ENCODE results near the gene FGB.

GRCh38 chr4:154560419-154560801 is 2.4 kb upstream of the FGB start:
- TF ChIP-seq CTCF (IDR thresholded peaks at IDR 0.05) (no peak), EP300 (IDR thresholded peaks at IDR 0.05; ENCODE audit: low read depth) (no peak)

All from transverse colon (tissue), 3 donors.